Endothelial cell of umbilical vein (primary cell): ENCODE measurements around the gene HINT2. TPM values are rescaled to one million over a fixed set of nuclear protein-coding genes. Genes with fewer than 3 reads are reported as not detected.

ENCODE experiments used
- BruUV-seq: library from RNA; stranded (reverse); fragments of 400-500 nt; replicated peaks from 2 replicates; lab custom pipeline; 2021; lab: Mats Ljungman, UMichigan
- CTCF ChIA-PET: fragments of 300-600, 350-600 bp; sonication (Branson Sonifier 250); formaldehyde crosslinking; loops from one replicate; lab custom pipeline; 2021; ENCODE audit warnings: antibody characterized with exemption, inconsistent platforms; lab: Charles Lee
- POLR2A ChIA-PET: fragments of 300-600, 350-600 bp; sonication (Branson Sonifier 250); formaldehyde crosslinking; loops from one replicate; lab custom pipeline; 2021; ENCODE audit warnings: antibody characterized with exemption, inconsistent platforms; lab: Charles Lee
- DNase-seq: peaks from one replicate; pipeline ENCODE4 v3.0.0-alpha.2; 2011; ENCODE audit warnings: low read depth, low spot score
- FAIRE-seq: peaks from 2 replicates; lab custom pipeline; 2011; peaks lifted over from hg19 to GRCh38; lab: Jason Lieb, UNC
- H2AFZ ChIP-seq: 2 replicates; pipeline ENCODE4 v1.6.0; 2012; ENCODE audit warnings: low read depth, low read length, control low read depth, inconsistent platforms
- H3K27ac ChIP-seq: 2 replicates; pipeline ENCODE4 v1.5.1; 2011; ENCODE audit warnings: low read depth, mild to moderate bottlenecking, control low read depth, low read length, moderate library complexity; ENCODE audit not compliant: insufficient read depth
- H3K27me3 ChIP-seq, 2 experiments: 2 replicates each; pipeline versions ENCODE4 v1.6.0 to v1.6.1; 2011; ENCODE audit warnings: low read length in 2 of 2, mixed read lengths in 1 of 2; ENCODE audit not compliant: control insufficient read depth in 2 of 2, insufficient read depth in 2 of 2
- H3K36me3 ChIP-seq, 2 experiments: 2 replicates in 1 of 2; 3 replicates in 1 of 2; pipeline ENCODE4 v1.5.1; 2011; ENCODE audit warnings: low read length in 2 of 2, mild to moderate bottlenecking in 1 of 2, moderate library complexity in 1 of 2; ENCODE audit not compliant: control insufficient read depth in 2 of 2, insufficient read depth in 2 of 2; ENCODE audit errors: extremely low read depth in 1 of 2
- H3K4me1 ChIP-seq: 3 replicates; pipeline ENCODE4 v1.5.1; 2011; ENCODE audit warnings: mild to moderate bottlenecking, low read length; ENCODE audit not compliant: control insufficient read depth, insufficient read depth; ENCODE audit errors: extremely low read depth
- H3K4me2 ChIP-seq: 2 replicates; pipeline ENCODE4 v1.6.1; 2011; ENCODE audit warnings: low read length, control low read depth, mixed read lengths; ENCODE audit not compliant: insufficient read depth
- H3K4me3 ChIP-seq, 3 experiments: fragments of 200-600 bp in 1 of 3; sonication (generic), shearing (Covaris generic) in 1 of 3; replicated peaks in 1 of 3; 2 replicates each; pipeline ENCODE4 v1.5.1; 2011 to 2016; ENCODE audit warnings: control low read depth in 3 of 3, low read length in 3 of 3, mild to moderate bottlenecking in 2 of 3, inconsistent platforms in 1 of 3, low read depth in 1 of 3, moderate library complexity in 1 of 3; ENCODE audit not compliant: insufficient read depth in 1 of 3
- H3K79me2 ChIP-seq: 2 replicates; pipeline ENCODE4 v1.6.0; 2012; ENCODE audit warnings: low read length, inconsistent platforms; ENCODE audit not compliant: control insufficient read depth, insufficient read depth
- H3K9ac ChIP-seq: replicated peaks from 2 replicates; pipeline ENCODE3; 2011; ENCODE audit warnings: low read length, control low read depth; ENCODE audit not compliant: insufficient read depth; ENCODE audit errors: extremely low read depth
- H3K9me1 ChIP-seq: replicated peaks from 3 replicates; pipeline ENCODE4 v1.6.0; 2011; ENCODE audit warnings: mild to moderate bottlenecking, low read length; ENCODE audit not compliant: control insufficient read depth, insufficient read depth; ENCODE audit errors: extremely low read depth
- H3K9me3 ChIP-seq: replicated peaks from 2 replicates; pipeline ENCODE4 v1.5.1; 2012; ENCODE audit warnings: low read length, inconsistent platforms; ENCODE audit not compliant: control insufficient read depth, insufficient read depth
- H4K20me1 ChIP-seq: replicated peaks from 2 replicates; pipeline ENCODE3; 2011; ENCODE audit warnings: mild to moderate bottlenecking, low read length; ENCODE audit not compliant: control insufficient read depth, insufficient read depth; ENCODE audit errors: extremely low read depth
- EZH2 ChIP-seq: IDR thresholded peaks from 2 replicates; pipeline ENCODE4 v1.6.1; 2012; ENCODE audit warnings: borderline replicate concordance, low read depth, mild to moderate bottlenecking, moderate library complexity, low read length, inconsistent platforms; ENCODE audit not compliant: severe bottlenecking
- FOS ChIP-seq: IDR thresholded peaks from 2 replicates; pipeline ENCODE4 v1.6.1; 2011; ENCODE audit warnings: mild to moderate bottlenecking, low read length, moderate library complexity, borderline replicate concordance; ENCODE audit not compliant: insufficient read depth
- GATA2 ChIP-seq: IDR thresholded peaks from 2 replicates; pipeline ENCODE4 v1.7.0; 2011; ENCODE audit warnings: low read depth, mild to moderate bottlenecking, moderate library complexity, mixed read lengths, low read length; ENCODE audit not compliant: insufficient read length, insufficient read depth
- JUN ChIP-seq: IDR thresholded peaks from 2 replicates; pipeline ENCODE4 v1.6.1; 2011; ENCODE audit warnings: borderline replicate concordance, low read depth; ENCODE audit not compliant: insufficient read length, insufficient read depth
- MAX ChIP-seq: IDR thresholded peaks from 2 replicates; pipeline ENCODE4 v1.6.1; 2011; ENCODE audit not compliant: insufficient read depth, insufficient read length
- MYC ChIP-seq: IDR thresholded peaks from one replicate; pipeline ENCODE4 v1.6.1; 2011; ENCODE audit warnings: mild to moderate bottlenecking, low read depth, low read length
- POLR2A ChIP-seq: IDR thresholded peaks from 2 replicates; pipeline ENCODE4 v1.6.1; 2012; ENCODE audit warnings: low read depth, mild to moderate bottlenecking, control low read depth, low read length
- POLR2AphosphoS5 ChIP-seq: IDR thresholded peaks from 2 replicates; pipeline ENCODE4 v1.6.1; 2012; ENCODE audit warnings: low read depth, mild to moderate bottlenecking, control low read depth, low read length, moderate library complexity; ENCODE audit not compliant: insufficient read depth
- dilution Hi-C: fragments of 300-500 bp; cut with MboI; formaldehyde crosslinking; loops from one replicate; pipeline ENCODE4 v1.15.0; 2019; ENCODE audit warnings: low sequenced_read_pairs; ENCODE audit not compliant: extremely low pct_ligation_motif_present
- intact Hi-C: fragments of 100-400 bp; cut with micrococcal nuclease; formaldehyde crosslinking; loops from one replicate; pipeline ENCODE4 v1.10.0; 2022
- polyA plus RNA-seq, 4 experiments: library from polyadenylated mRNA; depleted of rRNA in 3 of 4; stranded (reverse) in 3 of 4; unstranded in 1 of 4; fragments of >200 nt; gene quantifications; 2 replicates each; pipeline versions ENCODE4 v1.2.1 to v1.2.3, GENCODE V29; 2011 to 2012; ENCODE audit warnings: missing spikeins in 1 of 4
- total RNA-seq: library from RNA; stranded (reverse); gene quantifications from 2 replicates; pipeline ENCODE4 v1.2.3, GENCODE V29; 2021
- TF ChIP-seq, protein P1 (sequence below), 2 donors: IDR thresholded peaks; 1 replicate in 1 of 2; 2 replicates in 1 of 2; pipeline ENCODE4 v1.5.1; 2011; ENCODE audit warnings: low read length in 2 of 2, mild to moderate bottlenecking in 2 of 2, moderate library complexity in 2 of 2, control low read depth in 1 of 2, inconsistent platforms in 1 of 2, low read depth in 1 of 2; ENCODE audit not compliant: insufficient read depth in 1 of 2; ENCODE audit errors: extremely low read depth in 1 of 2

Gene HINT2
- total and polyA plus RNA-seq, 2 donors (not counting 3 experiments of a cell fraction or from before 2014, with no cell fraction given) = 27.2 to 42.1 TPM

DNA sequence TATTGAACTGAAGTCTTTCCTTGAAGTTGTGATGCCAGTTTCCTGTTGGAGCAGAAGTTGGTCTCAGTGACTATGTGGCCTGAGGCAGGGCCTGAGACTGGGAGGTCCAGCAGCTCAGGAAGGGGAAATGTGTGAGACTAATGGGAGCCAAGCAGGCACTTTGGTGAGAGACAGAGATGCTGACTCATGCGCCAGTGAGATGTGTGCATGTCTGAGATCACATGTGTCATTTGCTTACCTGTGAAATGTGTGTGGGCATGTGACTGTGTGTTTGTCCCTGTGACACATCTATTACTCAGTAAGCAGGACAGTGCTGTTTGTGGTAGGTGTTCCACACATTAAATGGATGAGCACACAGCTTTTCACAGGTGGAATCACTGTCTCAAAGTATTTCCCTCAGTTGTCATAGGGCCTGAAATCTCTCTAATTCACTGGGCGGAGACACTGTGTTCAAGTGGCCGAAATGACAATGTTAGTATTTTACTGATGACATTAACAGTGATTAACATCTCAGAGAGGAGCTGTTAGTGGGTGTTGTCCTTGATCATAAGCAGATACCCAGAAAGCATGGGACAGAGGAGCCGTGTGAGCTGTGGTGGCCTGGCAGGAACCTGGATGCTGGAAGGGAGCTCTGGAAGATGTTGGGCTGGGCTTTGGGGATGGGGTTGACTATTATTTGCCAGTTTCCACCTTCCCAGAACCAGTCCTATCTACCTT lies 16.0 kb downstream of the HINT2 start:
- Histone ChIP-seq H3K9me3 (no peaks in the 10 kb centered on the region), H3K36me3 (no peaks in the 10 kb centered on the region), H3K4me1 (peaks cover 30% of the 10 kb centered on the region), H4K20me1 (no peaks in the 10 kb centered on the region), H3K27ac (peak overlapping the region; percentile 43), H2AFZ (no peak overlapping the region), H3K9me1 (no peaks in the 10 kb centered on the region), H3K9ac (peak overlapping the region; percentile 11), H3K79me2 (no peaks in the 10 kb centered on the region), H3K4me3 (no peak overlapping the region), H3K27me3 (no peaks in the 10 kb centered on the region), H3K4me2 (peak overlapping the region; percentile 13)
- intact Hi-C loops (loop anchor here (2.0 kb wide), 1 partner anchor 14 kb away; the partner anchor contains the start of gene SPAG8), dilution Hi-C loops (no loop called here)
- CTCF ChIA-PET = interaction anchor here (0.8 to 2.9 kb wide), 9 partner anchors 9 to 147 kb away, joined by 3 to 21 read pairs (median 5); partner anchors contain the start of genes HINT2 and TLN1
- FAIRE-seq (peak; percentile 99), DNase-seq (peak; percentile 78)
- POLR2A ChIA-PET = no interaction called here
- TF ChIP-seq MAX (no peak), JUN (peak; percentile 42), POLR2A (no peak), FOS (peak; percentile 86), MYC (no peak), GATA2 (no peak), EZH2 (no peak), POLR2AphosphoS5 (peak; percentile 34)
- TF ChIP-seq, protein P1, sequence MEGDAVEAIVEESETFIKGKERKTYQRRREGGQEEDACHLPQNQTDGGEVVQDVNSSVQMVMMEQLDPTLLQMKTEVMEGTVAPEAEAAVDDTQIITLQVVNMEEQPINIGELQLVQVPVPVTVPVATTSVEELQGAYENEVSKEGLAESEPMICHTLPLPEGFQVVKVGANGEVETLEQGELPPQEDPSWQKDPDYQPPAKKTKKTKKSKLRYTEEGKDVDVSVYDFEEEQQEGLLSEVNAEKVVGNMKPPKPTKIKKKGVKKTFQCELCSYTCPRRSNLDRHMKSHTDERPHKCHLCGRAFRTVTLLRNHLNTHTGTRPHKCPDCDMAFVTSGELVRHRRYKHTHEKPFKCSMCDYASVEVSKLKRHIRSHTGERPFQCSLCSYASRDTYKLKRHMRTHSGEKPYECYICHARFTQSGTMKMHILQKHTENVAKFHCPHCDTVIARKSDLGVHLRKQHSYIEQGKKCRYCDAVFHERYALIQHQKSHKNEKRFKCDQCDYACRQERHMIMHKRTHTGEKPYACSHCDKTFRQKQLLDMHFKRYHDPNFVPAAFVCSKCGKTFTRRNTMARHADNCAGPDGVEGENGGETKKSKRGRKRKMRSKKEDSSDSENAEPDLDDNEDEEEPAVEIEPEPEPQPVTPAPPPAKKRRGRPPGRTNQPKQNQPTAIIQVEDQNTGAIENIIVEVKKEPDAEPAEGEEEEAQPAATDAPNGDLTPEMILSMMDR (IDR thresholded peaks at IDR 0.05; ENCODE audit: extremely low read depth in 1 of 2, insufficient read depth in 1 of 2, low read depth in 1 of 2, low read length in 2 of 2) = no peak
- BruUV-seq = no TSS peak
